Suprapubic skin (tissue), 4 donors: ENCODE measurements around the gene IL4R. TPM values are rescaled to one million over a fixed set of nuclear protein-coding genes. Genes with fewer than 3 reads are reported as not detected.
"Not testable (repeated sequence)": the region's sequence is repeated elsewhere in the genome, so short reads cannot be mapped to it uniquely, and the experiment has no call there.

ENCODE experiments used
- DNase-seq, 2 donors: peaks; one replicate each; pipeline ENCODE4 v3.0.0-alpha.2; 2019; ENCODE audit warnings: low spot score in 2 of 2
- H3K27ac ChIP-seq: fragments of 200-600 bp; sonication (generic); one replicate; pipeline ENCODE4 v1.5.1; 2019
- H3K27me3 ChIP-seq: fragments of 200-600 bp; sonication (generic); one replicate; pipeline ENCODE4 v1.5.1; 2019
- H3K36me3 ChIP-seq: fragments of 200-600 bp; sonication (generic); one replicate; pipeline ENCODE4 v1.5.1; 2019
- H3K4me1 ChIP-seq: fragments of 200-600 bp; sonication (generic); one replicate; pipeline ENCODE4 v1.5.1; 2019
- H3K4me3 ChIP-seq: fragments of 200-600 bp; sonication (generic); one replicate; pipeline ENCODE4 v1.5.1; 2019; ENCODE audit warnings: mild to moderate bottlenecking
- H3K9me3 ChIP-seq: fragments of 200-600 bp; sonication (generic); one replicate; pipeline ENCODE4 v1.5.1; 2019
- CTCF ChIP-seq, 2 donors: fragments of 200-600 bp in 1 of 2; fragments of 450-650 bp in 1 of 2; sonication (generic) in 1 of 2; IDR thresholded peaks; one replicate each; pipeline ENCODE4 v1.5.1; 2016 to 2019; ENCODE audit warnings: antibody characterized with exemption in 2 of 2, mild to moderate bottlenecking in 1 of 2, moderate library complexity in 1 of 2
- EP300 ChIP-seq: sonication (generic); formaldehyde crosslinking; IDR thresholded peaks from one replicate; pipeline ENCODE4 v1.6.1; 2017; ENCODE audit warnings: antibody characterized with exemption
- POLR2A ChIP-seq, 2 donors: fragments of 450-650 bp; IDR thresholded peaks; one replicate each; pipeline ENCODE4 v1.6.1; 2017; ENCODE audit warnings: antibody characterized with exemption in 2 of 2, mild to moderate bottlenecking in 2 of 2, moderate library complexity in 2 of 2
- POLR2AphosphoS5 ChIP-seq, 3 donors: sonication (generic); formaldehyde crosslinking; IDR thresholded peaks; one replicate each; pipeline ENCODE4 v1.6.1; 2017; ENCODE audit warnings: antibody characterized with exemption in 3 of 3
- WGBS: methylation state at CpG from one replicate; pipeline ENCODE4 v1.1.5; 2018; 5-methylcytosine and 5-hydroxymethylcytosine counted together
- total RNA-seq, 4 donors: library from RNA; depleted of rRNA; stranded (reverse); fragments of >200 nt; gene quantifications; one replicate each; pipeline ENCODE4 v1.1.0, GENCODE V29; 2016

Gene IL4R
- total RNA-seq, 4 donors from 2014 or later, result 27.2 to 32.8 (median 30.5) TPM

GRCh38 chr16:27405546-27406451 lies 92.0 kb downstream of the IL4R start:
- WGBS, result 67% methylated on average over 15 of the region's 19 CpGs
- Histone ChIP-seq H3K27me3 (peaks cover 17% of the 10 kb centered on the region), H3K4me1 (peaks cover 13% of the 10 kb centered on the region), H3K4me3 (no peak overlapping the region), H3K9me3 (no peaks in the 10 kb centered on the region), H3K27ac (no peak overlapping the region), H3K36me3 (no peaks in the 10 kb centered on the region)
- no peak for DNase-seq
- TF ChIP-seq CTCF (IDR thresholded peaks at IDR 0.05) (no peak), EP300 (no peak), POLR2A (IDR thresholded peaks at IDR 0.05) (no peak), POLR2AphosphoS5 (IDR thresholded peaks at IDR 0.05) (no peak)

- Histone ChIP-seq H3K9me3 (no peaks in the 10 kb centered on the region), H3K36me3 (no peaks in the 10 kb centered on the region), H3K27ac (no peak overlapping the region), H3K4me3 (no peak overlapping the region), H3K4me1 (peaks cover 10% of the 10 kb centered on the region), H3K27me3 (peaks cover 17% of the 10 kb centered on the region)
- TF ChIP-seq POLR2A (IDR thresholded peaks at IDR 0.05), result no peak
- no peak for DNase-seq
- WGBS, result 79% methylated on average over 6 of the region's 6 CpGs
Observed at GRCh38 chr16:27406511-27407128, 92.8 kb downstream of the IL4R start.

GRCh38 chr16:27407133-27407532 lies 93.4 kb downstream of the IL4R start:
- H3K9me3 ChIP-seq, result no peaks in the 10 kb centered on the region
- H3K27me3 ChIP-seq, result peaks cover 17% of the 10 kb centered on the region
- TF ChIP-seq POLR2AphosphoS5 (IDR thresholded peaks at IDR 0.05) (no peak), CTCF (IDR thresholded peaks at IDR 0.05) (no peak), POLR2A (IDR thresholded peaks at IDR 0.05) (no peak), EP300 (no peak)
- no peak overlapping the region for H3K27ac ChIP-seq
- no peak for DNase-seq
- peaks cover 5% of the 10 kb centered on the region for H3K4me1 ChIP-seq
- no peak overlapping the region for H3K4me3 ChIP-seq
- no peaks in the 10 kb centered on the region for H3K36me3 ChIP-seq
- WGBS, result 91% methylated on average over 2 of the region's 2 CpGs

- Histone ChIP-seq H3K27me3 (peaks cover 15% of the 10 kb centered on the region), H3K4me1 (no peaks in the 10 kb centered on the region), H3K36me3 (no peaks in the 10 kb centered on the region), H3K27ac (no peak overlapping the region), H3K4me3 (no peak overlapping the region), H3K9me3 (no peaks in the 10 kb centered on the region)
- TF ChIP-seq EP300, result no peak
- no peak for TF ChIP-seq POLR2A (IDR thresholded peaks at IDR 0.05)
- no peak for TF ChIP-seq CTCF (IDR thresholded peaks at IDR 0.05)
- no peak for TF ChIP-seq POLR2AphosphoS5 (IDR thresholded peaks at IDR 0.05)
- no peak for DNase-seq
- 71% methylated on average over 3 of the region's 3 CpGs for WGBS
Observed at GRCh38 chr16:27408012-27408601, 94.3 kb downstream of the IL4R start.

- TF ChIP-seq EP300 (no peak), POLR2AphosphoS5 (IDR thresholded peaks at IDR 0.05) (no peak), POLR2A (IDR thresholded peaks at IDR 0.05) (no peak), CTCF (IDR thresholded peaks at IDR 0.05) (no peak)
- H3K36me3 ChIP-seq, result no peaks in the 10 kb centered on the region
- DNase-seq, result no peak
- peaks cover 10% of the 10 kb centered on the region for H3K27me3 ChIP-seq
- H3K9me3 ChIP-seq, result no peaks in the 10 kb centered on the region
- no peak overlapping the region for H3K4me3 ChIP-seq
- H3K4me1 ChIP-seq, result no peaks in the 10 kb centered on the region
- H3K27ac ChIP-seq, result no peak overlapping the region
- 47% methylated on average over 6 of the region's 6 CpGs for WGBS
Observed at GRCh38 chr16:27408602-27409031, 94.8 kb downstream of the IL4R start.

GRCh38 chr16:27409958-27410357 lies 96.2 kb downstream of the IL4R start:
- WGBS, result 89% methylated on average over 2 of the region's 2 CpGs

More at GRCh38 chr16:27409958-27410357, 96.2 kb downstream of the IL4R start:
- DNase-seq, H3K4me1 ChIP-seq, H3K4me3 ChIP-seq, H3K36me3 ChIP-seq, H3K9me3 ChIP-seq, H3K27ac ChIP-seq, H3K27me3 ChIP-seq: not testable (repeated sequence)
